ENCODE results near the gene MED4. TPM values are rescaled to one million over a fixed set of nuclear protein-coding genes. Genes with fewer than 3 reads are reported as not detected.

MED4 gene
- total RNA-seq, 4 donors from 2014 or later, result 33.1 to 49.6 (median 37.7) TPM

DNA sequence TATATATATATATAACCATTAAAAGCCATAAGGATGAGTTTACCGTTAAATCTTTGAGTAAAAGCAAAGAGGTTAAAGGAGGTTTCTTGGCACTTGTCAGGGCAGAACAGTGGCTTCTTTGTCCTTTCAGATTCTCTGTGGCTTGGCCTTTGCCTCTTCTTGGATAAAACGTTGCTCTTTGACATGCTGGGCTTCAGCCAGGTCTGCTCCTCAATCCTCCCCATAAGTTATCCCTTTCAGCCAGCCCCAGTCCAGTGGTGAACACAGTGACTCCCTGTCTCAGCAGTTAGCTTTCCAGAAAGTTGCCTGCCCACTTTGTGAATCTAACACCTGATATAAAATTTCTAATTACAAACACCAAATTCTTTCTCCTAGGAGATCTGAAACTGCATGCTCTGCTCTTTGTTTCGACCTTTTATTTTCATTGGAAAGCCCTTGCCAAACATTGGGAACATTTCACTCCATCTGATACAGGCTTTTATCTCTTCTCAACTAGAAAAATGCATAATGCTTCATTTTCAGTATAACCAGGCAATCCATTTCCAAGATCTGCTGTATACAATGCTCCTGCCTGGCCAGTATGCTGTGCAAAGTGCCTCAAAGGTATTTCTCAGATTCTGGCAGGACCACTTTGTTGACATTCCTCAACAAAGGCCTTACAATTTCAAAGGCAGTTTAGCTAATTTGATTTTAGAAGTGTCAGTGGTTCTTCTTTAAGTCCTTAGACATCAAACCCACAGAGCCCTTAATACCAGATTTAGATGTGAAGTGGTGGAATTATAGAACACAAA, 16.2 kb upstream of the MED4 start:
- no peak for DNase-seq (ENCODE audit: low spot score in 2 of 2)
- WGBS, 2 donors, result 36 to 38% methylated on average over 3 of the region's 3 CpGs
- TF ChIP-seq POLR2A (IDR thresholded peaks at IDR 0.05), result no peak
- TF ChIP-seq, protein P1, sequence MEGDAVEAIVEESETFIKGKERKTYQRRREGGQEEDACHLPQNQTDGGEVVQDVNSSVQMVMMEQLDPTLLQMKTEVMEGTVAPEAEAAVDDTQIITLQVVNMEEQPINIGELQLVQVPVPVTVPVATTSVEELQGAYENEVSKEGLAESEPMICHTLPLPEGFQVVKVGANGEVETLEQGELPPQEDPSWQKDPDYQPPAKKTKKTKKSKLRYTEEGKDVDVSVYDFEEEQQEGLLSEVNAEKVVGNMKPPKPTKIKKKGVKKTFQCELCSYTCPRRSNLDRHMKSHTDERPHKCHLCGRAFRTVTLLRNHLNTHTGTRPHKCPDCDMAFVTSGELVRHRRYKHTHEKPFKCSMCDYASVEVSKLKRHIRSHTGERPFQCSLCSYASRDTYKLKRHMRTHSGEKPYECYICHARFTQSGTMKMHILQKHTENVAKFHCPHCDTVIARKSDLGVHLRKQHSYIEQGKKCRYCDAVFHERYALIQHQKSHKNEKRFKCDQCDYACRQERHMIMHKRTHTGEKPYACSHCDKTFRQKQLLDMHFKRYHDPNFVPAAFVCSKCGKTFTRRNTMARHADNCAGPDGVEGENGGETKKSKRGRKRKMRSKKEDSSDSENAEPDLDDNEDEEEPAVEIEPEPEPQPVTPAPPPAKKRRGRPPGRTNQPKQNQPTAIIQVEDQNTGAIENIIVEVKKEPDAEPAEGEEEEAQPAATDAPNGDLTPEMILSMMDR (IDR thresholded peaks at IDR 0.05), result no peak
- no peak overlapping the region for H3K4me3 ChIP-seq (ENCODE audit: low read depth, poor library complexity, severe bottlenecking)
- intact Hi-C loops (cut with DNase I; ENCODE audit: low total_unique reads), result no loop called here

DNA sequence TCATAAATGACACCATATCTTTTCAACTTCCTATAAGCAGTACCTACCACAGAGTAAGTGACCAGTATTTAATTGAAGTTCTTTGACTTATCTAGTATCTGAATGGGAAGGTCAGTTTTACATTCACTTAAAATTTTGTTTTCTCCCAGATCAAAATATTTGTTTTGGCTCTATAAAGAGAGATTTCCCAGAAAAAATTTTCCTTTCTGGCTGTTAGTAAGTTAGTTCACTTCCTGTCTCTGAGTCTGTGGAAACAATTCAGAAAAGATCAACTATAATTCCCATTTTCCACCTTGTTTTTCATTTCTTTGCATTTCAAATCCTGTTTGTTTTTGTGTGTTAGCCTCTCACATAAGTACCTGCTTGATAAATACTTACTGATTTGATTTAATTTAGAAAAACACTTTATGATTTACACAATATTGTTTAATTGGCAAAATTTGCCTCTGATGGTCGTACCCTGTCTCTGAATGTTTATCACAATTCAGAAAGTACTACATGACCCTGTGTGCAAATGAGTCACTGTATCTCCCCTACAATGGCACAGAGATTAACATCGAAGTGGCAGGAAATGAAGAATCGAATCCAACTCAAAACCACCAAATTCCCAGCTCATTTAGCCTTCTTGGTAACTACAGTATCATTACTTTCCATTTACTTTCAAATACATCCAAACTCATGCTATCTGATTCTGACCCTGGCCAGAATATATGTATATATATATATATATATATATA, 15.4 kb upstream of the MED4 start:
- intact Hi-C loops (cut with DNase I; ENCODE audit: low total_unique reads), result no loop called here
- DNase-seq (ENCODE audit: low spot score in 2 of 2), result no peak
- no peak for TF ChIP-seq POLR2A (IDR thresholded peaks at IDR 0.05)
- TF ChIP-seq, protein P1 (IDR thresholded peaks at IDR 0.05), result no peak
- 39 to 44% methylated on average over 3 of the region's 3 CpGs for WGBS, 2 donors
- no peak overlapping the region for H3K4me3 ChIP-seq (ENCODE audit: low read depth, poor library complexity, severe bottlenecking)

DNA sequence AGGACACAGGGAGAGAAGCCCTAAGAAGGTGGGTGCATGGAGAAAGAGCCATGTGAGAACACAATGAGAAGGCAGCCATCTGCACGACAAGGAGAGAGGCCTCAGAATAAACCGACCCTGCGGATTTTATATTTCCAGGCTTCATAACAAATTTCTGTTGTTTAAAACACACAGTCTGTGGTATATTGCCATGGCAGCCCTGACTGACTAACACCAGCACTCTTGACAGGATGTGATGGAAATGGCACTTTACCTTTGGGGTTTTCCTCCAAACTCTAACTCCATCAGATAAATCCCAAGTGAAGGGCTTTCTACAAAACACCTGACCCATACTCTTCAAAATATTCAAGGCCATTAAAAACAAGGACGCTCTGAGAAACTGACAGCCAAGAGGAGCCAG, 13.2 kb upstream of the MED4 start:
- intact Hi-C loops (cut with DNase I; ENCODE audit: low total_unique reads), result no loop called here
- TF ChIP-seq, protein P1 (IDR thresholded peaks at IDR 0.05), result no peak
- no peak for TF ChIP-seq POLR2A (IDR thresholded peaks at IDR 0.05)
- 74 to 80% methylated on average over 4 of the region's 4 CpGs for WGBS, 2 donors
- DNase-seq (ENCODE audit: low spot score in 2 of 2), result no peak
- no peak overlapping the region for H3K4me3 ChIP-seq (ENCODE audit: low read depth, poor library complexity, severe bottlenecking)

DNA sequence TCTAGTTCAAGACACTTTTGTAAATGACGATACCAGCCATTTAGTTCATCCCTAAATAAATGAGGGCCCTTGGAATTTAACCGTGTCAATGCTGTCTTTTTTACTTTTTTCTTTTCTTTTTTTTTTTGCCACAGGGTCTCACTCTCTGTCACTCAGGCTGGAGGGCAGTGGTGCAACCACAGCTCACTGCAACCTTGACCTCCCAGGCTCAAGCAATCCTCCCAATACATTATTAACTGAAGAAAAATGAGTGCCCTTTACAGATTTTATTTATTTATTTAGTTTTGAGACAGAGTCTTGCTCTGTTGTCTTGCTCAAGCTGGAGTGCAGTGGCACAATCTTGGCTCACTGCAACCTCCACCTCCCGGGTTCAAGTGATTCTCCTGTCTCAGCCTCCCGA, 2.9 kb upstream of the MED4 start:
- WGBS, 2 donors, result 85 to 90% methylated on average over 4 of the region's 4 CpGs
- TF ChIP-seq, protein P1 (IDR thresholded peaks at IDR 0.05), result no peak
- TF ChIP-seq POLR2A (IDR thresholded peaks at IDR 0.05), result no peak
- DNase-seq (ENCODE audit: low spot score in 2 of 2), result no peak
- intact Hi-C loops (cut with DNase I; ENCODE audit: low total_unique reads), result no loop called here
- no peak overlapping the region for H3K4me3 ChIP-seq (ENCODE audit: low read depth, poor library complexity, severe bottlenecking)

DNA sequence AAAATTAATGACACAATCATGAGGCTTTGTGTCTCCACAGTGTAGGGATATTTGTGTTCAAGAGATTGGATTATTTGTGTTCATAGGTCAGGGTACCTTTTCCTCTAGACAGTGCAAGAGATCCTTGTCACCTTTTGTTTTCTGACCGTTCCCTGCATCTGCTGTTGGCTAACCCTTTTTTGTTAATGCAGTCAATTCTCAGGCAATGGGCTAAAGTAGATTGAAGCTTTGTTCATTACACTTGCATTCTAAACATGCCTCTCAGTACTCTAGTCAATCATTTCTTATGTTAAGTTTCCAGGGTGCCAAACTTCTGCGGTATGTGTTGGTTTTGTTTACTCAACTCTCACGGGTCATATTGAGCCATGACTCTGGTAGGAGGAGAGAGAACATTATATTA, 1.8 kb upstream of the MED4 start:
- no peak for DNase-seq (ENCODE audit: low spot score in 2 of 2)
- TF ChIP-seq, protein P1 (IDR thresholded peaks at IDR 0.05), result no peak
- no peak for TF ChIP-seq POLR2A (IDR thresholded peaks at IDR 0.05)
- H3K4me3 ChIP-seq (ENCODE audit: low read depth, poor library complexity, severe bottlenecking), result no peak overlapping the region
- 60 to 64% methylated on average over 3 of the region's 3 CpGs for WGBS, 2 donors
- intact Hi-C loops (cut with DNase I; ENCODE audit: low total_unique reads), result no loop called here
